ENCODE measurements around the gene MDN1.

The MDN1 gene

GRCh38 chr6:89660981-89661380, 158.6 kb downstream of the MDN1 start:
- peaks cover 83% of the 10 kb centered on the region for H3K36me3 ChIP-seq (ENCODE audit: insufficient read depth, low read length)
- H2AFZ ChIP-seq (ENCODE audit: low read depth, low read length): no peak overlapping the region
- H3K27ac ChIP-seq (ENCODE audit: low read length): no peak overlapping the region
- no peak overlapping the region for H3K9ac ChIP-seq (ENCODE audit: low read depth, low read length)
- TF ChIP-seq CTCF (IDR thresholded peaks at IDR 0.05; ENCODE audit: borderline replicate concordance, extremely low read depth, low read length, poor library complexity, severe bottlenecking): no peak
- TF ChIP-seq EZH2 (IDR thresholded peaks at IDR 0.05; ENCODE audit: borderline replicate concordance, low read depth, low read length, severe bottlenecking): no peak
- H3K9me3 ChIP-seq (ENCODE audit: insufficient read depth, low read length, severe bottlenecking): no peaks in the 10 kb centered on the region
- no peak overlapping the region for H3K4me2 ChIP-seq (ENCODE audit: insufficient read depth, low read length)
- no peaks in the 10 kb centered on the region for H3K27me3 ChIP-seq (ENCODE audit: insufficient read depth, low read length, poor library complexity)
- no peak overlapping the region for H3K4me3 ChIP-seq (ENCODE audit: low read depth in 1 of 2, low read length in 2 of 2)
- ATAC-seq (ENCODE audit: insufficient read depth, low read depth): no peak
- H4K20me1 ChIP-seq (ENCODE audit: insufficient read depth, low read length): no peaks in the 10 kb centered on the region; the same call in 1 of the 2 replicates
- DNase-seq: no peak
- H3K4me1 ChIP-seq (ENCODE audit: insufficient read depth, low read length): no peaks in the 10 kb centered on the region
- H3K79me2 ChIP-seq (ENCODE audit: insufficient read depth, low read length): no peaks in the 10 kb centered on the region

GRCh38 chr6:89657445-89658158, 162.0 kb downstream of the MDN1 start:
- H3K4me1 ChIP-seq (ENCODE audit: insufficient read depth, low read length): no peaks in the 10 kb centered on the region
- H3K4me3 ChIP-seq (ENCODE audit: low read depth in 1 of 2, low read length in 2 of 2): no peak overlapping the region
- TF ChIP-seq CTCF (IDR thresholded peaks at IDR 0.05; ENCODE audit: borderline replicate concordance, extremely low read depth, low read length, poor library complexity, severe bottlenecking) (no peak), EZH2 (IDR thresholded peaks at IDR 0.05; ENCODE audit: borderline replicate concordance, low read depth, low read length, severe bottlenecking) (no peak)
- H3K4me2 ChIP-seq (ENCODE audit: insufficient read depth, low read length): no peak overlapping the region
- H3K79me2 ChIP-seq (ENCODE audit: insufficient read depth, low read length): no peaks in the 10 kb centered on the region
- H3K9ac ChIP-seq (ENCODE audit: low read depth, low read length): no peak overlapping the region
- no peak for DNase-seq
- no peaks in the 10 kb centered on the region for H3K9me3 ChIP-seq (ENCODE audit: insufficient read depth, low read length, severe bottlenecking)
- no peaks in the 10 kb centered on the region; the same call in 1 of the 2 replicates for H4K20me1 ChIP-seq (ENCODE audit: insufficient read depth, low read length)
- no peaks in the 10 kb centered on the region for H3K27me3 ChIP-seq (ENCODE audit: insufficient read depth, low read length, poor library complexity)
- peaks cover 86% of the 10 kb centered on the region for H3K36me3 ChIP-seq (ENCODE audit: insufficient read depth, low read length)
- ATAC-seq (ENCODE audit: insufficient read depth, low read depth): no peak
- H3K27ac ChIP-seq (ENCODE audit: low read length): no peak overlapping the region
- H2AFZ ChIP-seq (ENCODE audit: low read depth, low read length): no peak overlapping the region

GRCh38 chr6:89655122-89655521, 164.5 kb downstream of the MDN1 start:
- DNase-seq (no peak), ATAC-seq (ENCODE audit: insufficient read depth, low read depth) (no peak)
- Histone ChIP-seq H3K27ac (ENCODE audit: low read length) (no peak overlapping the region), H3K4me3 (ENCODE audit: low read depth in 1 of 2, low read length in 2 of 2) (no peak overlapping the region), H3K36me3 (ENCODE audit: insufficient read depth, low read length) (peaks cover 87% of the 10 kb centered on the region), H3K9ac (ENCODE audit: low read depth, low read length) (no peak overlapping the region), H3K27me3 (ENCODE audit: insufficient read depth, low read length, poor library complexity) (no peaks in the 10 kb centered on the region), H2AFZ (ENCODE audit: low read depth, low read length) (no peak overlapping the region), H3K4me1 (ENCODE audit: insufficient read depth, low read length) (no peaks in the 10 kb centered on the region), H3K79me2 (ENCODE audit: insufficient read depth, low read length) (no peaks in the 10 kb centered on the region), H4K20me1 (ENCODE audit: insufficient read depth, low read length) (no peaks in the 10 kb centered on the region), H3K9me3 (ENCODE audit: insufficient read depth, low read length, severe bottlenecking) (no peaks in the 10 kb centered on the region), H3K4me2 (ENCODE audit: insufficient read depth, low read length) (no peak overlapping the region)
- TF ChIP-seq EZH2 (IDR thresholded peaks at IDR 0.05; ENCODE audit: borderline replicate concordance, low read depth, low read length, severe bottlenecking) (no peak), CTCF (IDR thresholded peaks at IDR 0.05; ENCODE audit: borderline replicate concordance, extremely low read depth, low read length, poor library complexity, severe bottlenecking) (no peak)

All from DND-41 (cell line).